ENCODE data around the gene LARGE1. TPM values are rescaled to one million over a fixed set of nuclear protein-coding genes. Genes with fewer than 3 reads are reported as not detected.

LARGE1 gene
- total and polyA plus RNA-seq, 2 of the 13 experiments (the other 11 are each of a cell fraction or from before 2014, with no cell fraction given): 8.4 to 11.0 TPM

DNA sequence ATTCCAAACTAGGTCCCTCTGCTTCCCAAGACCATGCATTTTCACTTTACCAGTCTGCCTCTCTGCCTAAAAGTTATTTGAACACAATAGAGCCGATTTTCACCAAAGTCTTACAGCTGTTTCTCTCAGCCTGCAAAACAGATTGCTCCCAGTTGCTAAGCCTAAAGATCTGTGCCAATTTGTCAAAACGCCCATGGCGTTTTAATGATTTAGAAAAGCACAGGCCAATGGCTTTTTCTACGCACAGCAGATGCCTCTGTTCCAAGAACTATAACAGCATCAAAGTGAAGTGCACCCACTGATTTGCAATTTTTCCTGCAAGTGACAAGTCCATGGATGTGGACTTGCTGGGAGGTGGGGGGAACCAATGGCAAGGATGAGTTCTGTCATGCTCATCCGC lies 688.2 kb downstream of the LARGE1 start:
- no peak overlapping the region for H2AFZ ChIP-seq (ENCODE audit: low read length)
- no peak overlapping the region for H3K9ac ChIP-seq (ENCODE audit: insufficient read depth, low read depth, low read length)
- no peaks in the 10 kb centered on the region for H3K36me3 ChIP-seq (replicated peaks in 1 of 2; ENCODE audit: control insufficient read depth in 1 of 2, insufficient read depth in 2 of 2, low read length in 2 of 2)
- no peaks in the 10 kb centered on the region for H4K20me1 ChIP-seq (ENCODE audit: insufficient read depth, low read length)
- H3K4me2 ChIP-seq (ENCODE audit: low read depth, low read length): no peak overlapping the region
- no peak for ATAC-seq
- TF ChIP-seq ONECUT2 (CRISPR knock-in tag; IDR thresholded peaks at IDR 0.05) (no peak), MAX (IDR thresholded peaks at IDR 0.05) (no peak), KLF13 (CRISPR knock-in tag; IDR thresholded peaks at IDR 0.05) (no peak), HNF1A (IDR thresholded peaks at IDR 0.05; ENCODE audit: low read depth) (no peak), HNF1A (CRISPR knock-in tag; IDR thresholded peaks at IDR 0.05; ENCODE audit: borderline replicate concordance) (no peak)
- no peak overlapping the region for H3K4me3 ChIP-seq (replicated peaks in 1 of 3; ENCODE audit: insufficient read depth in 1 of 3, low read depth in 2 of 3, low read length in 3 of 3)
- no TSS peak for BruUV-seq (replicated peaks)
- DNase-seq (ENCODE audit: low spot score): no peak
- FAIRE-seq: no peak
- in situ Hi-C loops (cut with HindIII; ENCODE audit: extremely low pct_ligation_motif_present, low pct_unique_long_range_greater_than_20kb) (no loop called here), intact Hi-C loops (cut with micrococcal nuclease; ENCODE audit: unreplicated experiment) (no loop called here)
- H3K27me3 ChIP-seq (ENCODE audit: control insufficient read depth in 1 of 2, insufficient read depth in 2 of 2, low read length in 2 of 2): no peaks in the 10 kb centered on the region; a peak in 1 of 5 replicates
- ChIA-PET CTCF (ENCODE audit: low intra/inter-chr PET ratio, low total read pairs) (no interaction called here), POLR2A (no interaction called here)
- H3K79me2 ChIP-seq (ENCODE audit: insufficient read depth, low read length): no peaks in the 10 kb centered on the region
- peaks cover 26% of the 10 kb centered on the region for H3K9me3 ChIP-seq (ENCODE audit: low read length)
- H3K4me1 ChIP-seq (ENCODE audit: insufficient read depth, low read length): no peaks in the 10 kb centered on the region
- no peak overlapping the region for H3K27ac ChIP-seq (ENCODE audit: extremely low read length, insufficient read depth, low read length)
- WGBS (ENCODE audit: low lambda C conversion rate): 55% methylated on average over 5 of the region's 5 CpGs

DNA sequence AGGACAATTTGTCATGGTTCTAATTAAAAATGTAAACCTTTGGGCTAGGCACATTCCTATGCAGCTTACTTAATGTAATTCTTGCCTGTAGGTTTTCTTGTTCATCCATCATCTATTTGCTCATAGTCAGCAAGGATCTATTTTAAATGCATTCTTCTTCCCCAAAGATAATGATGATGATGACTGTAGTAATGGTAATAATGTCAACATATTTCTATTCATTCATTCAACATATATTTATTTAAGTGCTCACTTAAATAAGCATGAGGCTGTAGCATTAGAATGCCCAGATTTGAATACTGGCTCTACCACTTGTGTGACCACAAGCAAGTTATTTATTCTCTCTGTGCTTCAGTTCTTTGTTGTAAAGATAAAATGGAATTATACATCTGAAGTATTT lies 692.5 kb downstream of the LARGE1 start:
- H3K9me3 ChIP-seq (ENCODE audit: low read length): peaks cover 26% of the 10 kb centered on the region
- FAIRE-seq: no peak
- TF ChIP-seq PAX8 (CRISPR knock-in tag; IDR thresholded peaks at IDR 0.05; ENCODE audit: borderline replicate concordance) (no peak), NFKB2 (CRISPR knock-in tag; IDR thresholded peaks at IDR 0.05; ENCODE audit: borderline replicate concordance) (no peak), ZSCAN5A (CRISPR knock-in tag; IDR thresholded peaks at IDR 0.05; ENCODE audit: borderline replicate concordance) (no peak), RBFOX2 (IDR thresholded peaks at IDR 0.05; ENCODE audit: low read depth, low read length) (no peak), ZNF343 (CRISPR knock-in tag; IDR thresholded peaks at IDR 0.05) (no peak), ZNF552 (CRISPR knock-in tag; IDR thresholded peaks at IDR 0.05; ENCODE audit: borderline replicate concordance) (no peak), TFE3 (CRISPR knock-in tag; IDR thresholded peaks at IDR 0.05) (no peak), YY1 (IDR thresholded peaks at IDR 0.05; ENCODE audit: insufficient read depth, insufficient replicate concordance, low read depth, low read length) (no peak)

More for the DNA sequence above, 692.5 kb downstream of the LARGE1 start:
- no peaks in the 10 kb centered on the region for H3K4me1 ChIP-seq (ENCODE audit: insufficient read depth, low read length)
- no peak overlapping the region for H2AFZ ChIP-seq (ENCODE audit: low read length)
- ChIA-PET CTCF (ENCODE audit: low intra/inter-chr PET ratio, low total read pairs) (no interaction called here), POLR2A (no interaction called here)
- no peak overlapping the region for H3K9ac ChIP-seq (ENCODE audit: insufficient read depth, low read depth, low read length)
- H4K20me1 ChIP-seq (ENCODE audit: insufficient read depth, low read length): no peaks in the 10 kb centered on the region
- H3K79me2 ChIP-seq (ENCODE audit: insufficient read depth, low read length): no peaks in the 10 kb centered on the region
- no peak overlapping the region for H3K27ac ChIP-seq (ENCODE audit: extremely low read length, insufficient read depth, low read length)
- no peak for ATAC-seq
- no peak overlapping the region for H3K4me3 ChIP-seq (replicated peaks in 1 of 3; ENCODE audit: insufficient read depth in 1 of 3, low read depth in 2 of 3, low read length in 3 of 3)
- DNase-seq (ENCODE audit: low spot score): no peak
- H3K27me3 ChIP-seq (ENCODE audit: control insufficient read depth in 1 of 2, insufficient read depth in 2 of 2, low read length in 2 of 2): no peaks in the 10 kb centered on the region; a peak in 1 of 5 replicates
- intact Hi-C loops (cut with micrococcal nuclease; ENCODE audit: unreplicated experiment): no loop called here
- in situ Hi-C loops (cut with HindIII; ENCODE audit: extremely low pct_ligation_motif_present, low pct_unique_long_range_greater_than_20kb): no loop called here
- no peaks in the 10 kb centered on the region for H3K36me3 ChIP-seq (replicated peaks in 1 of 2; ENCODE audit: control insufficient read depth in 1 of 2, insufficient read depth in 2 of 2, low read length in 2 of 2)
- BruUV-seq (replicated peaks): no TSS peak
- H3K4me2 ChIP-seq (ENCODE audit: low read depth, low read length): no peak overlapping the region
